Measurements from ENCODE around the gene AP4B1. TPM values are rescaled to one million over a fixed set of nuclear protein-coding genes. Genes with fewer than 3 reads are reported as not detected.
"Not testable (repeated sequence)": the region's sequence is repeated elsewhere in the genome, so short reads cannot be mapped to it uniquely, and the experiment has no call there.

The AP4B1 gene
- polyA plus RNA-seq (ENCODE audit: insufficient read length in 3 of 3) = 10 to 100 TPM; 22.8 to 27.7 (median 23.9) TPM

GRCh38 chr1:113904674-113905434, at the start of gene AP4B1, which contains the start of gene DCLRE1B:
Gene AP4B1 (minus strand): TSS chr1:113904799. CDS start chr1:113904717, 82 bp downstream.
Gene DCLRE1B (plus strand): TSS chr1:113905326. CDS start chr1:113905587, 261 bp downstream.
- DNase-seq (ENCODE audit: low read depth in 3 of 3, low spot score in 2 of 3) = peak; percentile 98 to 99 (median 99)

GRCh38 chr1:113951719-113952118, 47.1 kb upstream of the AP4B1 start:
- no peak for DNase-seq (ENCODE audit: low read depth in 3 of 3, low spot score in 2 of 3)

- DNase-seq (ENCODE audit: low read depth in 3 of 3, low spot score in 2 of 3) = no peak
Observed at GRCh38 chr1:113950908-113951307, 46.3 kb upstream of the AP4B1 start.

- no peak for DNase-seq (ENCODE audit: low read depth in 3 of 3, low spot score in 2 of 3)
Observed at GRCh38 chr1:113949007-113949406, 44.4 kb upstream of the AP4B1 start.

DNA sequence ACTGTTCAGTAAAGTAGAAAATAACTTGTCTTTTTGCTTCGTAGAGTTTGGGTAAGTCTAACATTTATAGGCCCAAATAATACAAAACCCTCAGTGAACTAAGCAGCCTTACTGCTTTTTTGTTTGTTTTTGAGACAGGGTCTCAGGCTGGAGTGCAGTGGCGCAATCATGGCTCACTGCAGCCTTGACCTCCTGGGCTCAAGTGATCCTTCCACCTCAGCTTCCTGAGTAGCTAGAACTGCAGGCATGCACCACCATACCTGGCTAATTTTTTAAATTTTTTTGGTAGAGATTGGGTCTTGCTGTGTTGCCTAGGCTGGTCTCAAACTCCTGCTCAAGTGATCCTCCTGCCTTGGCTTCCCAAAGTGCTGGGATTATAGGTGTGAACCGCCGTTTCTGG, 43.6 kb upstream of the AP4B1 start:
- not testable (repeated sequence) for DNase-seq (ENCODE audit: low read depth in 3 of 3, low spot score in 2 of 3)

DNA sequence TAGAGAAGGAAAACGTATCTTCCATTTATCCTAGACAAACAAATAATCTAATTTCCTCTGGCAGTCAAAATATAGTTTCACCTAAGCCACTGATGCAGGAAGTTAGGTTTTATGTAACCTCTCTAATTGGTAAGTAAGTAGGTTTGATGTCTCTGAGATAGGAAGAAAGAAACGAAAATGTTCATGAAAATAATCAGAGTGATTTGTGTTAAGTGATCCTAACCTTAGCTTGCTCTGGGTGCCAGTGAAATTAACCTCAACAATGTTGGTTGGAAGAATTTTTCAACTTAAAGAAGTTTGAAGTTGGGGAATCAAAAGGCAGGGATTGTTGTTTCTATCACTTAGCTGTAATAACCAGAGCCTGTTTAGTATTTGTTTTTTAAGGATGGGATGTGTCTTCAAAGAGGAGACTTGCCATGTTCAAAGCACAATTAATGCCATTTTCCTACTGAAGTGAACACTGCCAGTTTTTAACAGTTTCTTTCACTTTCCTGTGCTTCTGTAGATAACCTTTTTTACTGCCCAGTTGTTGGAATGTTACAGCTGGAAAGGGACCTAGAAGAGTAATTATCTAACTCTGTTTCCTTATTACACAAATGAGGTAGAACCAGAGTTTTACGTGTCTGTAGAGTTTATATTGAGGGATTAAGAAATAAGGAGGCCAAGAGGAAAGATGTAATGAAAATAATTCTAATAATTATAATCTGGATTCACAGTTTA, 42.9 kb upstream of the AP4B1 start:
- no peak for DNase-seq (ENCODE audit: low read depth in 3 of 3, low spot score in 2 of 3)

DNA sequence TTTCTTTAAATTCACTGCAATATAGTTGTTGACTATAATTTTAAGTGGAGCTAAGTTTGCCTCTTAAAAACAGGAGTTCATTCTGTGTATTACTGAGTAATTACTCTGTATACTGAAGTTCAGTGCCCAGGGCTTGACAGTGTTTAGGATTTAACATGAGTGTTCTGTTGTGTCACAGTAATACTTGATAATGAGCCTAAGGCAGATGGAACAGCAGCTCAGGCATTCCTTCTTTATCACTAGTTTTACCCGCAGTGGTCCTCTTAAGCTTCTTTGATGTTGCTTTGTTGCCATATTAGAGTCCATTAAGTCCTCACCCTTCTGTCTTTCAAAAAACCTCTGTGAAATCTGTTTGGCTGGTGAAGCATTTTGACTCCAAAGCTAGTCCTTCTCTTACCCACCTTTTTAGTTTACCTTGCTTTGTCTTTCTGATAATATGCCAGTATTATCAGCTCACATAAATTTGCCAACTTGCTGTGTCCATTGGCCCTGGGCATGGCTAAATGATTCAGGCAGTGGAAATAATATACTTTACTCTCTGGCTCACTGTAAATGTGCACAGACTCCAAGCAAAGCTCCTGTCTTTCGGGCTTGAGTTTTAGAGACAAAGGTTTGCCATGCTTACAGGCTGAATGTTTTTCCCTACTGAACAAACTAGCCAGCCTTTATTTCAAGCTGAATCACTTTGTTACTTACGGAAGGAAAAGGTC, 42.2 kb upstream of the AP4B1 start:
- no peak for DNase-seq (ENCODE audit: low read depth in 3 of 3, low spot score in 2 of 3)

DNA sequence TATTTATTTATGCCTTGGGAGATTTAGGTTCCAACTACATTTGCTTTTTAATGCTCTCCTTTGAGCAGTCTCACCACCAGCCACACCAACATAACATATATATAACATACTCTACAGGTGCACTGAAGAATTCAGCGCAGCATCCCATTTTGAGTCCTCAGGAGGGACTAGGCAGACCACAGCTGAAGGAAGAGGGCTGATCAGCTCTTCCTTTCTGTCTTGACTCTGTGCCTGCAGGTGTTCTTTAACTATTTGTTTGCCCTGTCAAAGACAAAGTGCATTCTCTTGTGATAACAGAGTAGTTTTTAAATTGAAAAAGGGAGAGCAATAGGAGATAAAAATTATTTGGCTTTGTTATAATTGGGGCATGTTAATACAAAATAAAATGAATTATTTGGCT, 41.5 kb upstream of the AP4B1 start:
- no peak for DNase-seq (ENCODE audit: low read depth in 3 of 3, low spot score in 2 of 3)

- DNase-seq (ENCODE audit: low read depth in 3 of 3, low spot score in 2 of 3) = no peak
Observed at GRCh38 chr1:113945329-113945728, 40.7 kb upstream of the AP4B1 start.

DNA sequence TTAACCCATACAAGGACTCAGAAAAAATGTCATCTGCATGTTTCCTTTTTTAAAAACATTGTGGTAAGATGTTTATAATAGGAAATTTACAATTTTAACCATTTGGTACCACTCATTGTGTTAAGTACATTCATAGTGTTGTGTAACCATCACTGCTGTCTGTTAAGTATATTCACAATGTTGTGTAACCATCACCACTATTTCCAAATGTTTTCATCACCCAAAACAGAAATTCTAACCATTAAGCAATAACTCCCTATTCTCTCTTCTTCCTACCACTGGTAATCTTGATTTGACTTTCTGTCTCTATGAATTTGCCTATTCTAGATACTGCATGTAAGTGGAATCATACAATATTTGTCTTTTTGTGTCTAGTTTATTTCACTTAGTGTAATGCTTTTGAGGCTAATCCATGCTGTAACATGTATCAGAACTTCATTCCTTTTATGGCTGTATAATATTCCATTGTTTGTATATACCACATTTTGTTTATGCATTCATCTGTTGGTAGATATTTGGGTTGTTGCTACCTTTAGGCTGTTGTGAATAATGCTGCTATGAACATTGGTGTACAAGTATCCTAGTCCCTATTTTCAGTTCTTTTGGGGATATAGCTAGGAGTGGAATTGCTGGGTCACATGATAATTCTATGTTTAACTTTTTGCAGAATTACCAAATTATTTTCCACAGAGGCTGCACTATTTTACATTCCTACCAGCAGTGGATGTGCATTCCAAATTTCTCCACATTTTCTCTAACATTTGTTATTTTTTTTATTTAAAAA, 38.6 kb upstream of the AP4B1 start:
- DNase-seq (ENCODE audit: low read depth in 3 of 3, low spot score in 2 of 3) = no peak

- no peak for DNase-seq (ENCODE audit: low read depth in 3 of 3, low spot score in 2 of 3)
Observed at GRCh38 chr1:113942527-113942926, 37.9 kb upstream of the AP4B1 start.

DNA sequence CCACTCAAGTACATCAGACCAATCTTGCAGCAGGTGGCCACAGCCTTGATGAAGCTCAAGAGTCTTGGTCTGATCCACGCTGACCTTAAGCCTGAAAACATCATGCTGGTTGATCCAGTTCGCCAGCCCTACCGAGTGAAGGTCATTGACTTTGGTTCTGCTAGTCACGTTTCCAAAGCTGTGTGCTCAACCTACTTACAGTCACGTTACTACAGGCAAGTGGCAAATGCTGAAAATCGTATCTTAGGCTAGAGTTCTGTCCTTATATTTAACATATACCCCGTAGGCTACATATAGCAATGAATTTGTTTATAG, 36.6 kb upstream of the AP4B1 start:
- no peak for DNase-seq (ENCODE audit: low read depth in 3 of 3, low spot score in 2 of 3)

GRCh38 chr1:113940365-113941244, 36.0 kb upstream of the AP4B1 start:
- DNase-seq (ENCODE audit: low read depth in 3 of 3, low spot score in 2 of 3) = no peak

DNA sequence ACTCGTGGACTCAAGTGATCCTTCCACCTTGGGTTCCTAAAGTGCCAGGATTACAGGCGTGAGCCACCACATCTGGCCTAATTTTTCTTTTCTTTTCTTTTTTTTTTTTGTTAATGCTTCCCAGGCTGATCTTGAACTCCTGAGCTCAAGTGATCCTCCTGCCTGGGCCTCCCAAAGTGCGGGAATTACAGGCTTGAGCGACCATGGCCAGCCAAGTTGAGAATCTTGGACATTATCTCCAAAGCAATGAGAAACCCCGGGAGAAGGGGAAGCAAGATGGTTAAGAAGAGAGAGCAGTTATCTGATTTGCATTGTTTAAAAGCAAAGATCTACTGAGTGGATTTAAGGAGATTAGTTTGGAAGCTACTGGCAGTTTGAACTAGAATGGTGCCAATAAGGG, 33.6 kb upstream of the AP4B1 start:
- DNase-seq (ENCODE audit: low read depth in 3 of 3, low spot score in 2 of 3) = no peak

DNA sequence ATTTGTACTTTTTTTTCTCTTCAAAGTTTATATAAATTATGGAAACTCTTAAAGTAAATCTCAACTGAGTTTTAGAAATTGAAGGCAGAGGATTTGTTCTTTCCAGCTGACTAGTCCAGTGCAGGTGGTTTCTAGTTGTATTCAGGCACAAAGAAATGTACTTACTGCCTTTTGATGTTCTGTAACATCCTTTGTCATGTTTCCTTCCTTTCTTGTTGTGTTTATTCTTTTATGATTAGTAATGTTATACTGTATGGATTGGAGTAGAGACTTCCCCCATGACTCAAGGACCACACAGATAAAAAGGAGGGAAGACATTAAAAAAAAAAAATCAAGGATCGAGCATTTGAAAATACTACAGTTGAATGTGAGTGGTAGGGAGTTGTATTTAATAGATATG, 32.5 kb upstream of the AP4B1 start:
- DNase-seq (ENCODE audit: low read depth in 3 of 3, low spot score in 2 of 3) = no peak

DNA sequence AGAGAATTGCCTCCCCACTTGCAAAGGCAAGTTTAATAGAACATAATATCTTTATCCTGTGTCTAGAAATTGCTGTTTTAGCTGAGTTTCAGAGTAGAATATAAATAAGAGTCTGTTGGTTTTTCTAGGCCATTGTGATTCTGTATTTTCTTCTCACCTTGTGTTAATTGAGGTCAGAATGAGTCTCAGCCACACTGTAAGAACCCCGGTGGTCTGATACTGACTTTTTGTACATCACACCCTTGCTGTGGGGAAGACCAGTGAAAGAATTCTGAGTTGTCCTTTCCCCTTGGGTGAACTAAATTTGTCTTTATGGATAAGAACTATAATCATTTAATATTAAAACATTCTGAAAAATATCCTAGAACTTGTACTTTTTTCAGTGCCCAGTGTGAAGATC, 31.4 kb upstream of the AP4B1 start:
- no peak for DNase-seq (ENCODE audit: low read depth in 3 of 3, low spot score in 2 of 3)

DNA sequence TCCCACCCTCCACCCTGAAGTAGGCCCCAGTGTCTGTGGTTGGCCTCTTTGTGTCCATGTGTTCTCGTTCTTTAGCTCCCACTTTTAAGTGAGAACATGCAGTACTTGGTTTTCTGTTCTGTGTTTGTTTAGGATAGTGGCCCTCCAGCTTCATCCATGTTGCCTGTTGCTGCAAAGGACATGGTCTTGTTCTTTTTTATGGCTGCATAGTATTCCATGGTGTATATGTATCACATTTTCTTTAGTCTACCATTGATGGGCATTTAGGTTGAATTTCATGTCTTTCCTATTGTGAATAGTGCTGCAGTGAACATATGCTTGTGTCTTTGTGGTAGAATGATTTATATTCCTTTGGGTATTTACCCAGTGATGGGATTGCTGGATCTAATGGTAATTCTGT, 30.6 kb upstream of the AP4B1 start:
- DNase-seq (ENCODE audit: low read depth in 3 of 3, low spot score in 2 of 3) = no peak

GRCh38 chr1:113934511-113935055, 30.0 kb upstream of the AP4B1 start:
- no peak for DNase-seq (ENCODE audit: low read depth in 3 of 3, low spot score in 2 of 3)

DNA sequence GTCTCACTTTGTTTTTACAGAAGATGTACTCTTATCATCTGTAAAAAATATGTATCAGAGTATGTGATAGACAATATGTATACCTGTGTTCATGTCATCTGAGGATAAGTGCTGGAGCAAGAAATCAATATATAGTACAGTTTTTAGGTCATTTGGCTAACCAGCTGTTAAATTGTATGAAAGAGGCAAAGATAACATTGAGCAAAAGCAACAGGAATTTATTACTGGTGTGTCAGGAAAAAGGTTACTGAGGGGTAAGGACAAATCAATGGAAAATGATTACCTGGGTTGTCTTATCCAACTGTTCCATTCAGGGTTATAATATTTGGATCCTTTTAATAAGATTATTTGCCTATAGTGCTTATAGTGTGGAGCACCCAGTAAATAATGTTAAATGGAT, 29.4 kb upstream of the AP4B1 start:
- DNase-seq (ENCODE audit: low read depth in 3 of 3, low spot score in 2 of 3) = no peak

DNA sequence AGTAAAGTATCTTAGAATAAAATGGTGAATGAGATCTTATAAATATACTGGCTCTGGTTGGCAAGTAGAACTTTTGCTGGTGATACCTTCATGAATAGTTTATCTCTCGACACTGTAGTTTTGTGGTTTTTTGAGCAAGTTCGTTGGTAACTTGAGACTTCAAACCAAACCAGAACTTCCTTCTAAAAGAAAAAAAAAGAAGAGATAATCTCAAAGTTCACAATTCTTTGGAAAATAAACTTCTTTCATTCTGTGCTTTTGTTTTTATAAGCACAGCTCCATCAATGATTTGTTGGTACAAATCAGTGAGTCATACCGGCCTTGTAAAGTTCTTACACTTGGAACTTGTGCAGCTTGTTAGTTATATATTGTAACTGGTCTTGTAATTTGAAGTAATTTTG, 26.9 kb upstream of the AP4B1 start:
- no peak for DNase-seq (ENCODE audit: low read depth in 3 of 3, low spot score in 2 of 3)
